Neural progenitor cell (in vitro differentiated cells): ENCODE results near the gene FGD3. TPM values are rescaled to one million over a fixed set of nuclear protein-coding genes. Genes with fewer than 3 reads are reported as not detected.

Experiments
- DNase-seq: peaks from one replicate; pipeline ENCODE4 v3.0.0-alpha.2; 2016; ENCODE audit warnings: low spot score
- H2AFZ ChIP-seq: fragments of 200-600 bp; sonication (generic); replicated peaks from 2 replicates; pipeline ENCODE4 v1.6.1; 2016; ENCODE audit warnings: antibody characterized with exemption
- H3F3A ChIP-seq: fragments of 200-600 bp; sonication (generic); 2 replicates; pipeline ENCODE4 v1.6.1; 2016; ENCODE audit warnings: antibody characterized with exemption, low read depth
- H3K27ac ChIP-seq: fragments of 200-600 bp; sonication (generic); 2 replicates; pipeline ENCODE4 v1.5.1; 2016; ENCODE audit warnings: mild to moderate bottlenecking
- H3K27me3 ChIP-seq: fragments of 200-600 bp; sonication (generic); 2 replicates; pipeline ENCODE4 v1.6.1; 2016; ENCODE audit warnings: mild to moderate bottlenecking, moderate library complexity
- H3K36me3 ChIP-seq: fragments of 200-600 bp; sonication (generic); 2 replicates; pipeline ENCODE4 v1.5.1; 2016
- H3K4me1 ChIP-seq: fragments of 200-600 bp; sonication (generic); 2 replicates; pipeline ENCODE4 v1.6.1; 2016; ENCODE audit warnings: mixed run types
- H3K4me2 ChIP-seq: fragments of 200-600 bp; sonication (generic); 2 replicates; pipeline ENCODE4 v1.6.1; 2016
- H3K4me3 ChIP-seq: fragments of 200-600 bp; sonication (generic); 2 replicates; pipeline ENCODE4 v1.5.1; 2016
- H3K79me2 ChIP-seq: fragments of 200-600 bp; sonication (generic); 2 replicates; pipeline ENCODE4 v1.6.1; 2016; ENCODE audit warnings: low read depth
- H3K9ac ChIP-seq: fragments of 200-600 bp; sonication (generic); 2 replicates; pipeline ENCODE4 v1.6.1; 2016
- H3K9me3 ChIP-seq: fragments of 200-600 bp; sonication (generic); 2 replicates; pipeline ENCODE4 v1.5.1; 2016; ENCODE audit warnings: low read depth
- H4K20me1 ChIP-seq: fragments of 200-600 bp; sonication (generic); 2 replicates; pipeline ENCODE4 v1.6.1; 2016; ENCODE audit warnings: low read depth
- H3K27ac Mint-ChIP-seq: 3 replicates; pipeline ENCODE4 v1.8.0; 2021; ENCODE audit warnings: mixed read lengths
- H3K27me3 Mint-ChIP-seq: 2 replicates; pipeline ENCODE4 v1.8.0; 2022; ENCODE audit warnings: low read depth, mild to moderate bottlenecking, inconsistent platforms, moderate library complexity, mixed read lengths; ENCODE audit not compliant: insufficient read depth
- H3K36me3 Mint-ChIP-seq: 3 replicates; pipeline ENCODE4 v1.8.0; 2021; ENCODE audit warnings: mixed read lengths
- H3K4me1 Mint-ChIP-seq: 3 replicates; pipeline ENCODE4 v1.8.0; 2021; ENCODE audit warnings: mixed read lengths
- H3K4me3 Mint-ChIP-seq: 3 replicates; pipeline ENCODE4 v1.8.0; 2021; ENCODE audit warnings: mild to moderate bottlenecking, moderate library complexity, mixed read lengths
- H3K9me3 Mint-ChIP-seq: 3 replicates; pipeline ENCODE4 v1.8.0; 2020; ENCODE audit warnings: mixed read lengths
- EZH2 ChIP-seq: fragments of 200-600 bp; sonication (generic); IDR thresholded peaks from 2 replicates; pipeline ENCODE4 v1.6.1; 2017; ENCODE audit warnings: antibody characterized with exemption, mild to moderate bottlenecking, moderate library complexity
- EZH2phosphoT487 ChIP-seq: fragments of 200-600 bp; sonication (generic); IDR thresholded peaks from 2 replicates; pipeline ENCODE4 v1.6.1; 2017; ENCODE audit warnings: antibody characterized with exemption
- total RNA-seq: library from RNA; depleted of rRNA; stranded (reverse); fragments of >200 nt; gene quantifications from 2 replicates; pipeline ENCODE4 v1.2.3, GENCODE V29; 2015; ENCODE audit warnings: low replicate concordance
- TF ChIP-seq, protein P1 (sequence below): fragments of 200-600 bp; sonication (generic); IDR thresholded peaks from 2 replicates; pipeline ENCODE4 v1.5.1; 2017; ENCODE audit warnings: antibody characterized with exemption, mild to moderate bottlenecking

FGD3 gene
- total RNA-seq, 1 donor from 2014 or later: 0.56 TPM

DNA sequence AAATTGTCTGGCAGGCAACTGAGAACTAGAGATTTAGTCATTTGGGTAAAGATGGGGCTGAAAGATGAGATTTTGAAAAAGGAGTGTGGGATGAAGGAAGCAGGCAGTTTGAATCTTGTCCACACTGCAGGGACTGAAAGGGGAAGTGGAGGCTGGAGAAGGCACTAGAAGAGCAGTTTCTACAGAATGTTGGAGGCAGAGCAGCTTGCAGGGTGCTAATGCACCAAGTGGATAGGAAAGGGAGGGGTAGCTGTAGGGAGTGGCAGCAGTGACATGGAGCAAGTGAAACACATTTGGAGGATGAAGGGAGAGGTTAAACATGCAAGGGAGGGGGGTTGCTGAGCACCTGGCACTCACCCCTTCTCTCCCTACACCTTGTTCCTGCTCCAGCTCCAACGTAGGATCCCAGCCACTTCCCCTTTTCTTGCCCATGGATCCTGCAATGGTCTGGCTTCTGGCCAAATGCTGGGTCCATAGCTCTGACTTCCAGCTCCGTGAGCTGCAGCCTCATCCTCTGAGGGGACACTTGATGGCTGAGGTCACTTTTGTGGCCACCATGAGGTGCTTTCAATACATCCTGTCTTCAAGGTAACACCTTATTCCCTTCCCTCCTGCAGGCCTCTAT lies 30.0 kb upstream of the FGD3 start:
- no peak overlapping the region for H3K27ac ChIP-seq
- H3K27me3 ChIP-seq: peaks cover 7% of the 10 kb centered on the region

DNA sequence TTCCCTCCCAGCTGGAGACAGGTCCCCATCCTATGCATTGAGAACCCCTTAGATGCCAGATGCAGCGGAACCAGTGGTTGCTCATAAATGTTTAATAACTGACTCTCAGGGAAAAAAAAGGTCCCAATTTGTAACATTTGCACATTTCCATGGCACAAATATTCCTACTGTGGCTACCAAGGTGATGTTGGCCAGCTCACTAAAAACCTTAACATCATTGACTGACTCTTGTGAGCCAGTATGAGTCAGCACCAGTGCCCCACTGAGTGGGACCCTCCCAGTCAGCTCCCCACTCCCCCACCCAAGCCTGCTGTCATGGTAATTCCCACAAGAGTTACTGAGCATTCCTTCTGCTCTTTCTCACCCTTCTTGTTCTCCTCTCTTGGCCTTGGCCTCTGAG lies 26.9 kb upstream of the FGD3 start:
- no peak for DNase-seq
- Histone ChIP-seq H4K20me1 (no peaks in the 10 kb centered on the region), H3K9ac (no peak overlapping the region), H2AFZ (no peak overlapping the region), H3K79me2 (no peaks in the 10 kb centered on the region), H3F3A (no peaks in the 10 kb centered on the region), H3K4me2 (no peak overlapping the region), H3K27me3 (no peaks in the 10 kb centered on the region), H3K4me1 (no peaks in the 10 kb centered on the region), H3K9me3 (no peaks in the 10 kb centered on the region), H3K27ac (no peak overlapping the region), H3K36me3 (no peaks in the 10 kb centered on the region), H3K4me3 (no peak overlapping the region)
- Mint-ChIP-seq H3K27ac (no peak overlapping the region), H3K27me3 (peaks cover 13% of the 10 kb centered on the region), H3K4me3 (no peak overlapping the region), H3K36me3 (no peaks in the 10 kb centered on the region), H3K4me1 (peaks cover 3% of the 10 kb centered on the region), H3K9me3 (no peaks in the 10 kb centered on the region)
- TF ChIP-seq EZH2: no peak
- TF ChIP-seq, protein P1, sequence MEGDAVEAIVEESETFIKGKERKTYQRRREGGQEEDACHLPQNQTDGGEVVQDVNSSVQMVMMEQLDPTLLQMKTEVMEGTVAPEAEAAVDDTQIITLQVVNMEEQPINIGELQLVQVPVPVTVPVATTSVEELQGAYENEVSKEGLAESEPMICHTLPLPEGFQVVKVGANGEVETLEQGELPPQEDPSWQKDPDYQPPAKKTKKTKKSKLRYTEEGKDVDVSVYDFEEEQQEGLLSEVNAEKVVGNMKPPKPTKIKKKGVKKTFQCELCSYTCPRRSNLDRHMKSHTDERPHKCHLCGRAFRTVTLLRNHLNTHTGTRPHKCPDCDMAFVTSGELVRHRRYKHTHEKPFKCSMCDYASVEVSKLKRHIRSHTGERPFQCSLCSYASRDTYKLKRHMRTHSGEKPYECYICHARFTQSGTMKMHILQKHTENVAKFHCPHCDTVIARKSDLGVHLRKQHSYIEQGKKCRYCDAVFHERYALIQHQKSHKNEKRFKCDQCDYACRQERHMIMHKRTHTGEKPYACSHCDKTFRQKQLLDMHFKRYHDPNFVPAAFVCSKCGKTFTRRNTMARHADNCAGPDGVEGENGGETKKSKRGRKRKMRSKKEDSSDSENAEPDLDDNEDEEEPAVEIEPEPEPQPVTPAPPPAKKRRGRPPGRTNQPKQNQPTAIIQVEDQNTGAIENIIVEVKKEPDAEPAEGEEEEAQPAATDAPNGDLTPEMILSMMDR: no peak
- TF ChIP-seq EZH2phosphoT487: no peak

More for the DNA sequence above, 30.0 kb upstream of the FGD3 start:
- Histone ChIP-seq H3K9me3 (no peaks in the 10 kb centered on the region), H2AFZ (no peak overlapping the region), H3K79me2 (no peaks in the 10 kb centered on the region), H3K4me1 (peaks cover 9% of the 10 kb centered on the region), H3F3A (peaks cover 4% of the 10 kb centered on the region), H3K9ac (no peak overlapping the region), H3K4me2 (no peak overlapping the region), H4K20me1 (peaks cover 5% of the 10 kb centered on the region), H3K36me3 (no peaks in the 10 kb centered on the region), H3K4me3 (no peak overlapping the region)
- Mint-ChIP-seq H3K9me3 (no peaks in the 10 kb centered on the region), H3K4me1 (peaks cover 12% of the 10 kb centered on the region), H3K4me3 (no peak overlapping the region), H3K36me3 (no peaks in the 10 kb centered on the region), H3K27ac (no peak overlapping the region), H3K27me3 (peaks cover 12% of the 10 kb centered on the region)
- no peak for DNase-seq
- TF ChIP-seq, protein P1: no peak
- TF ChIP-seq EZH2 (no peak), EZH2phosphoT487 (no peak)

DNA sequence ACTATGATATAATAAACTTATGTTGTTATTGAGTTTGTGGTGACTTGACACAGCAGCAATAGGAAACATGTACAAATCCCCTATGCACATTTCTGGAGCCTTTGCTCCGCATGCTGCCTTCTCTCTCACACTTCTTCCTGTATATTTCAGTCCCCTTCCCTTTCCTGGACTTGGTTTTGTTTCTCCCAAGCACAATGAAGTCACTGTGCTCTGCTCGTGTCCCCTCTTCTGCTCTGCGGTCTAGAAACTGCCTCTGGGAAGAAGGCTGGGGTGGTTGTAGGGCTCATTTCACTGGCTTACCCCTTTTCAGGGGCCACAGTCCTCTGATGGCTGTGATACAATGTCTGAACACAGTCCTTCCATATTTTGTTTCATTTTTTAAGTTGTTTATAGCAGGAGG lies 15.7 kb upstream of the FGD3 start:
- Histone ChIP-seq H3K36me3 (no peaks in the 10 kb centered on the region), H3K27me3 (no peaks in the 10 kb centered on the region), H2AFZ (no peak overlapping the region), H3K9me3 (no peaks in the 10 kb centered on the region), H3K4me1 (no peaks in the 10 kb centered on the region), H3K79me2 (no peaks in the 10 kb centered on the region), H3K4me2 (no peak overlapping the region), H3F3A (no peaks in the 10 kb centered on the region), H3K4me3 (no peak overlapping the region), H4K20me1 (no peaks in the 10 kb centered on the region), H3K27ac (no peak overlapping the region), H3K9ac (no peak overlapping the region)
- H3K4me1 Mint-ChIP-seq: no peaks in the 10 kb centered on the region
- no peak overlapping the region for H3K4me3 Mint-ChIP-seq
- H3K9me3 Mint-ChIP-seq: no peaks in the 10 kb centered on the region
- H3K27me3 Mint-ChIP-seq: peaks cover 5% of the 10 kb centered on the region
- H3K27ac Mint-ChIP-seq: no peak overlapping the region
- H3K36me3 Mint-ChIP-seq: no peaks in the 10 kb centered on the region
- DNase-seq: no peak
- TF ChIP-seq, protein P1: no peak
- TF ChIP-seq EZH2 (no peak), EZH2phosphoT487 (no peak)
